ENCODE data around the gene CDKN3.
"Not testable (repeated sequence)": the region's sequence is repeated elsewhere in the genome, so short reads cannot be mapped to it uniquely, and the experiment has no call there.

CDKN3 gene

DNA sequence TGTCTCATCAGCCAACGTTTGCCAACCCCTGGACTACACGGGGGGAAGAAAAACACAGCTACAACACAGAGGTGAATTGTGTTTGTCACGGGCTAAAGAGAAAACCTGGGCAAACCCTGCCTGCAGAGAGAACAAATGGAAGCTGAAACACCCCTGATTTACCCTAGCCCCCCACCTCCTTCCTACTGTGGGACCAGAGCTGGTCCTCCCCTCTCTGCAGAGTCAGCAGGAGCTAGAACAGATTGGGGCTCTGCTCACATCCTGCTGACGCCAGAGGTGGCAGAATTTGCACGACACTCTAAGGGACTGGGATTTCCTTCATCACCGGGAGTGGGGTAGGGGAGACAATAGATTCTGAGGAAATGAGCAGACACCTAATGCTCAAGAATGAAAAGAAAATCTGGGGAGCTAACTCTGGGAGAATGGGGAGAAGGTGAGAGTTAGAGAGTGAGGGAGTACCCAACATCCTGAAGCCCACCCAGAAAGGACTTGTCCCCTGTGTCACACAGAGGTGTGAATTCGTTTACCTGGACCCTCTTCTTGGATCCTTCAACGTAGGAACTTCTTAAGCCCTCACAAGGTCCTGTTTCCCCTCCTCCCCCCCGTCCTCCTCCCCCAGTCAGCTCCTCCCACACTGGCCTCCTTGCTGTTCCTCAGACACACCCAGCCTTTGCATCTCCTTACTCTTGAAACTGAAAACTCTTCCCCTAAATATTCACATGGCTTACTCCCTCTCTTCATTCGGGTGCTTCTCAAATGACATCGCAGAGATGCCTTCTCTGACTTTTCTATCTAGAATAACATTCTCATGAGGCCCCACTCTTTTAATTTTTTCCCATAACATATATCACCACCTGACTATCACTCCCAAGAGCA is 26.2 kb upstream of the CDKN3 start:
- no peak for DNase-seq

DNA sequence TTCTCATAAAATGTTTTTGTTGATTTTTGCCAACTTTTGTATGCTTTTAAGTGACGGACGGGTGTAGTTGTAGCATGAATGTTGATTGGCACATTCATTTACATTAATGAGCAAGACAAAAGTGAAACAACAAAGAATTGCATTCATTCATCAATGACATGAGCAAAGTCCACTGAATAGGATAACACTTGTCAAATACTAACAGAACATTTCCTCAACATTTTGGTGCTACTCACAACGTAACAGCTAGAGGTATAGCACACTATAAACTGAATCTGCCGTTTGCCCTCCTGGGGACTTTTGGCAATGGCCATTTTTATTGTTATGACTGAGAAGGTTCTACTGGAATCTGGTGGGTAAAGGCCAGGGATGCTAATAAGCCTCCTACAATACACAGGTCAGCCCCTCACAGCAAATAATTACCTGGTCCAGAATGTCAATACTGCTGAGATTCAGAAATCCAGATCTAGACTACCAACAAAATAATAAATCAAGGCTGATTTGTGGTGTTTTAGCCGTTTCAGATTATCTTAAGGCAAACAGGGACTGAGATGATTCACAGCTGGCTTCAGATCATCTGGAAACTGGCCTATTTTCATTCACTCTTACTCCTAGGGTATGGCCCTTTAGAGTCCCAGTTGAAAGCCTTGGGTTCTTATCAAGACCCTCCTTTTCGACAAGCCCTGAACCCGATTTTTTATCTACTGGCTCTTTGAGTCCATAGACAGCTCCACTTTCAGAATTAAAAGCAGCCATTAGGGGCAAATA is 22.5 kb upstream of the CDKN3 start:
- DNase-seq: no peak

DNA sequence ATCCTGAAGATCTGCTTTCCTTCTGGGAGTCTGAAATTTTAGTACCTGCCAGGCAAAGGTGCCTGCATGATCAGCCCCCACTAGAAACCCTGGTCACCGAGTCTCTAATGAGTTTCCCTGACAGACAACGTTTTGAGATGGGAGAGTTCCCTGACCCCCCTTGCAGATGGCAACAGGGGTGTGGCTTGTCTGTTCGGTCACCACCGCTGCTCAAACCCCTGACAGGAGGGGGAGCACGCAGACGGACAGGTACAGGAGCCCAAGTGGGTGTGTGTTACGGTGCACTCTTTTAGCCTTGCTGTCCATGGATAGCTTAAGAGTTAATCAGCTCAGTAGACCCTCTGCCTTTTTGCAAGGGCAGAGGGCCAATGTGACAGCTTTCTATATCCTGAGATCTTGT is 19.3 kb upstream of the CDKN3 start:
- no peak for DNase-seq

DNA sequence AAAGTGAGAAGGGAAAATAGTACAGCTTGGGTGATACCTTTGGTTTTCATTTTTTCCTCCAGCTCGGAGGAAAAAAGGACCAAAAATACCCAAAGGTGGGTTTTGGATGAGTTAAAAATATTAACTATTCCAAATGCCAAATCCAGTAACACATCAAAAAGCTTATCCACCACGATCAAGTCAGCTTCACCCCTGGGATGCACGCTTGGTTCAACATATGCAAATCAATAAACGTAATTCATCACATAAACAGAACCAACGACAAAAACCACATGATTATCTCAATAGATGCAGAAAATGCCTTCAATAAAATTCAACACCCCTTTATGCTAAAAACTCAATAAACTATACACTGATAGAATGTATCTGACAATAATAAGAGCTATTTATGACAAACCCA is 17.9 kb upstream of the CDKN3 start:
- not testable (repeated sequence) for DNase-seq

DNA sequence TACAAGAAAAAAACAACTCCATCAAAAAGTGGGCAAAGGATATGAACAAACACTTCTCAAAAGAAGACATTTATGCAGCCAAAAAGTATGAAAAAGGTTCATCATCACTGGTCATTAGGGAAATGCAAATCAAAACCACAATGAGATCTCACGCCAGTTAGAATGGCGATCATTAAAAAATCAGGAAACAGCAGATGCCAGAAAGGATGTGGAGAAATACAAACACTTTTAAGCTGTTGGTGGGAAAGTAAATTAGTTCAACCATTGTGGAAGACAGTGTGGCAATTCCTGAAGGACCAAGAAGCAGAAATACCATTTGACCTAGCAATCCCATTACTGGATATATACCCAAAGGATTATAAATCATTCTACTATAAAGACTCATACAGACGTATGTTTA is 16.2 kb upstream of the CDKN3 start:
- not testable (repeated sequence) for DNase-seq

DNA sequence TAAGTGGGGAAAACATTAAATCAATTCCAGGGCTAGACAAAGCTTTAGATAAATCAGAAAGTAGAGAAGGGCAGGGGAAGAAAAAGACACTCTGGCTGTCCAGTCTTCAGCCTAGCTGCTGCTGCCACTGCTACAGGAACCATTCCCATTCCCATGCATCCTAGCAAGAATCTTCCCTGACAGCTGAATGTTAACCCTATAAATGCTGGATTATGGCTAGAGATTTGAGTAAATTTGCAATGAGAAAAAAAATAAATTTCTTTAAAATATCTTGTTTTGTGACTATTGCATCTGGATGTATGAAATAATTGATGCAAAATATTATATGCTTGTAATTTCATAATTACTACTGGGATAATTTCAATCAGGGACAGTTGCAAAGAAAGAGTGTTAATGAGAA is 15.0 kb upstream of the CDKN3 start:
- DNase-seq: no peak

DNA sequence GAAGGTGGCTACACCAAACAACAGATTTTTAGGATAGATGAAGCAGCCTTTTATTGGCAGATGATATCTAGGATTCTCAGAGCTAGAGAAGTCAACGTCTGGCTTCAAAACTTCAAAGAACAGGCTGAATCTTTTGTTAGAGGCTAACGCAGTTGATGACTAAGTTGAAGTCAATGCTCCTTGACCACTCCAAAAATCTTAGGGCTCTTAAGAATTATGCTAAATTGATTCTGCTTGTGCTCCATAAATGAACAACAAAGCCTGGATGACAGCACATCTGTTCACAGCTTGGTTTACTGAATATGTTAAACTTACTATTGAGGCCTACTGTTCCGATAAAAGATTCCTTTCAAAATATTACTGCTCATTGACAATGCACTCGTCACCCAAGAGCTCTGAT is 13.0 kb upstream of the CDKN3 start:
- DNase-seq: no peak

DNA sequence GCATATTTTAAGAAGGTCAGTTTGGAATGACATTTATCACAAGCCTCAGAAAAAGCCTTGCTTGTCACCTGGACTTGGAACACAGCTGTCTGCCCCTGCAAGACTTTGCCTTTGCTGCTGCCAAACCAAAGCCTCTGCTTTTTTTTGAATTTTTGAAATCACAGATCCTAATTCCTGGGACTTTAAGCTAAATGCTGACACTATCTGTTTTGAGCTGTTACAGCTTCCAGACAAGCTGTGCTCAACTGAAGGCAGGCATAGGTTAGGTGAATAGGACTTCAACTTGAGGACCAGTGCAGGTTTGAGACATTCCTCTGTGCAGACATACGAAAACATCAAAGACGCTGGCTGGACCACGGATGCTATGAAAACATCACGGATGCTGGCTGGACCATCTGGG is 11.3 kb upstream of the CDKN3 start:
- DNase-seq: no peak

DNA sequence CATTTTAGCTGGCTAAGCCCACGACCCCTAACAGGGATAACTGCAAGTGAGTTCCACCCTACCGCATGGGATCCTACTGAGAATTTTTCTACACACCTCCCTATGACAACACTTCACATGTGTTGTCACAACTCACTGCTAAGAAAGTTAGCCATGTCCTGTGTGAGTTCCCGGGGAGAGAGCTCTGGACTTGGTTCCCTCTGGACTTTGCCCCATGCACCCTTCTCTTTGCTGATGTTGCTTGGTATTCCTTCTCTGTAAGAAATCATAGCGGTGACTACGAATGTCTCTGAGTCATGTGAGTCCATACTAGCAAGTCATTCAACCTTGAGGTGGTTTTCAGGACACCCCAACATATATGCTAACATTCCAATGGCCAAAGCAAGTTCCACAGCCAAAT is 9.5 kb upstream of the CDKN3 start:
- no peak for DNase-seq

DNA sequence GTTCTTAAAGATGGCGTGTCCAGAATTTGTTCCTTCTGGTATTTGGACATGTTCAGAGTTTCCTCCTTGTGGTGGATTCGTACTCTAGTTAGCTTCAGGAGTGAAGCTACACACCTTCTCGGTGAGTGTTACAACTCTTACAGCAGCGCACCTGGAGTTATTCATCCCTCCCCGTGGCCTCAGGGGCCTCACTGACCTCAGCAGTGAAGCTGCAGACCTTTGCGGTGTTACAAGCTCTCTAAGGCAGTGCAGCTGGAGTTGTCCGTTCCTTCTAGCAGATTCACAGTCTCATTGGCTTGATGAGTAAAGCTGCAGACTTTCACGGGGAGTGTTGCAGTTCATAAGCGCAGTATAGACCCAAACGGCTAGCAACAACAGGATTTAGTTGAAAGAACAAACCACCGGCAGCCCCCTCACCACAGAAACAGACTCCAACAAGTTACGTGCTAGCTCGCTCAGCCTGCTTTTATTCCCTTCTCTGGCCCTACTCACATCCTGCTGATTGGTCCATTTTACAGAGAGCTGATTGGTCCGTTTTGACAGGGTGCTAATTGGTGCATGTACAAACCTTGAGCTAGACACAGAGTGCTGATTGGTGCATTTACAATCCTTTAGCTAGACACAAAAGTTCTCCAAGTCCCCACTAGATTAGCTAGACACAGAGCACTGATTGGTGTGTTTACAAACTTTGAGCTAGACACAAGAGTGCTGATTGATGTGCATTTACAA is 4.5 kb upstream of the CDKN3 start:
- no peak for DNase-seq

DNA sequence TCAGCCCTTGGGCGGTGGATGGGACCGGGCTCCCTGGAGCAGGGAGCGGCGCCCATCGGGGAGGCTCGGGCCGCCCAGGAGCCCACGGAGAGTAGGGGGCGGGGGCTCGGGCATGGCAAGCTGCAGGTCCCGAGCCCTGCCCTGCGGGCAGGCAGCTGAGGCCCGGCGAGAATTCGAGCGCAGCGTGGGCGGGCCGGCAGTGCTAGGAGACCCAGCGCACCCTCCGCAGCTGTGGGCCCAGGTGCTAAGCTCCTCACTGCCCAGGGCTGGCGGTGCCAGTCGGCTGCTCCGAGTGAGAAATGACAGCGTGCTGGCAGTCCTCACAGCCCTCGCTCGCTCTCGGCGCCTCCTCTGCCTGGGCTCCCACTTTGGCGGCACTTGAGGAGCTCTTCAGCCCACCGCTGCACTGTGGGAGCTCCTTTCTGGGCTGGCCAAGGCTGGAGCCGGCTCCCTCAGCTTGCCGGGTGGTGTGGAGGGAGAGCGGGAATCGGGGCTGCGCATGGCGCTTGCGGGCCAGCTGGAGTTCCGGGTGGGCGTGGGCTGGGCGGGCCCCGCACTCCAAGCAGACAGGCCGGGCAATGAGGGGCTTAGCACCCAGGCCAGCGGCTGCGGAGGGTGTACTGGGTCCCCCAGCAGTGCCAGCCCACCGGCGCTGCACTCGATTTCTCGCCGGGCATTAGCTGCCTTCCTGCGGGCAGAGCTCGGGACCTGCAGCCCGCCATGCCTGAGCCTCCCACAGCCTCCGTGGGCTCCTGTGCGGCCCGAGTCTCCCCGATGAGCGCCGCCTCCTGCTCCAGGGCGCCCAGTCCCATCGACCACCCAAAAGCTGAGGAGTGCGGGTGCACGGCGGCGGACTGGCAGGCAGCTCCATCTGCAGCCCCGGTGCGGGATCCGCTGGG is 3.6 kb upstream of the CDKN3 start:
- not testable (repeated sequence) for DNase-seq

DNA sequence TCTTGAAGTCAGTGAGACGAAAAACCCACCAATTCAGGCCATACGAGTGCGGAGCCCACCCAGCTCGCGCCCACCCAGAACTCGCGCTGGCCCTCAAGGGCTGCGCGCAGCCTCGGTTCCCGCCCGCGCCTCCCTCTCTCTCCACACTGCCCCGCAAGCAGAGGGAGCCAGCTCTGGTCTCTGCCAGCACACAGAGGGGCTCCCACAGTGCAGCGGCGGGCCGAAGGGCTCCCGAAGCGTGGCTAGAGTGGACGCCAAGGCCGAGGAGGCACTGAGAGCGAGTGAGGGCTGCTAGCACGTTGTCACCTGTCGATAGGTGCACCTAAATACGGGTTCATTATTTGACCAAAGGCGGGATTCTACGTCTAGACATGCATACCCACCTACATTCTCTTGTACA is 2.2 kb upstream of the CDKN3 start:
- DNase-seq: no peak

DNA sequence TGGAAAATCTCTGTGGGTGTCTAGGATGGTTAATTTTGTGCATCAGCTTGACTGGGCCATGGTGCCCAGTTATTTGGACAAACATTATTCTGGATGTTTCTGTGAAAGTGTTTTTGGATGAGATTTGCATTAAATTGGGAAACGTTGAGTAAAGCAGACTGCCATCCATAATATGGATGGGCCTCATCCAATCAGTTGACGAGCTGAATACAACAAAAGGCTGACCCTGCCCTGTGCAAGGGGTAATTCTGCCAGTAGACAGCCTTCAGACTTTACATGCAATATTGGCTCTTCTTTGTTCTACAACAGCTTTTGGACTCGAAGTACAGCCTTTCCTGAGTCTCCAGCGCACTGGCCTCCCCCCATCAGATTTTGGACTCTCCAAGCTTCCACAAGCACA is 1.5 kb upstream of the CDKN3 start:
- DNase-seq: no peak

DNA sequence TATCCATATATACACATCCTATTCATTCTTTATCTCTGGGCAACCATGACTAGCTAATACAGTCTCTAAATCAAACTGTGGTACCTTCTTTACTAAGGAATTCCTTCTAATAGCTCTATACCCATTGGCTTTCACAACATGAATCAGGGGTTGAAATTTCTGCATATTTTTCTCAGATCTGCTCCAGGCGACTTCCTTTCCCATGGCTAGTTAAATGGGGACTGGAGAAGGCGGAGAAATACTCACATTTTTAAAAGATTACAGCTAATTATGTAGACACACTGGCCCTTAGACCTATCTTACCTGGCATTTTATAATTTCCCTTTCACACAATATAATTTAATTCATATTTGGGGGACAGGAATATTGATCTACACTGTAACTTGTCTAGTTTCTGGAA is 1.1 kb upstream of the CDKN3 start:
- no peak for DNase-seq

DNA sequence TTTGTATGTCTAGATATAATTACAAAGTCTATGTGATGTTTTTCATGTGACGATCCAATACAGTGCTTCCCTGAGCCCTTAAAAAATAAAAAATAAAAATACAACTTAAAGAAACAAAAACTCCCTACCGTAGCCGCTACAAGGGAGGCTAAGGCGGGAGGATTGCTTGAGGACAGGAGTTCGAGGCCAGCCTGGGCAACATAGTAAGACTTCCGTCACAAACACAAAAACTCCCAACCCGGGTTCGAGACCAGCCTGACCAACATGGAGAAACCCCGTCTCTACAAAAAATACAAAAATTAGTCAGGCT is 669 bp upstream of the CDKN3 start:
- no peak for DNase-seq

DNA sequence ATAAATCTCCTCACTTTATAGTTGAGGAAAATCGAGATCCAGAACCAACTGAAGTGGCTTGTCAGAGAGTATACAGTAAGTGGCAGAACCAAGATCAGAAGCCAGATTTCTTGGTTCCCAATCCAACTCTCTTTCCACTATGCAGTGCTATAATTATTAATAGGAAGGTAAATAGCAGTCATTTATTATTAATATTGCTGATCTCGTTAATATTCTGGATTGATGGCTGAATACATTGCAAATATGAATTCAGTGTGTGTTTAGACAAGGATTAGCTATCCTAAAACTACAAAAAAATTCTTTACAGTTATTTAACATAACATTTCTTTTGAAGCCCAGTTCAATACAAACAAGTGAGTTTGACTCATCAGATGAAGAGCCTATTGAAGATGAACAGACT is 2.8 kb downstream of the CDKN3 start:
- no peak for DNase-seq

DNA sequence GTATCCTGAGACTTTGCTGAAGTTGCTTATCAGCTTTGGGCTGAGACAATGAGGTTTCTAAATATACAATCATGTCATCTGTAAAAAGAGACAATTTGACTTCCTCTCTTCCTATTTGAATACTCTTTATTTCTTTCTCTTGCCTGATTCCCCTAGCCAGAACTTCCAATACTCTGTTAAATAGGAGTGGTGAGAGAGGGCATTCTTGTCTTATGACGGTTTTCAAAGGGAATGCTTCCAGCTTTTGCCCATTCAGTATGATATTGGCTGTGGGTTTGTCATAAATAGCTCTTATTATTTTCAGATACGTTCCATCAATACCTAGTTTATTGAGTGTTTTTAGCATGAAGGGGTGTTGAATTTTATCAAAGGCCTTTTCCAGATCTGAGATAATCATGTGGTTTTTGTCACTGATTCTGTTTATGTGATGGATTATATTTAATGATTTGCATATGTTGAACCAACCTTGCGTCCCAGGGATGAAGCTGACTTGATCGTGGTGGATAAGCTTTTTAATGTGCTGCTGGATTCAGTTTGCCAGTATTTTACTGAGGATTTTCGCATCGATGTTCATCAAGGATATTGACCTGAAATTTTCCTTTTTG is 6.7 kb downstream of the CDKN3 start:
- DNase-seq: not testable (repeated sequence)

DNA sequence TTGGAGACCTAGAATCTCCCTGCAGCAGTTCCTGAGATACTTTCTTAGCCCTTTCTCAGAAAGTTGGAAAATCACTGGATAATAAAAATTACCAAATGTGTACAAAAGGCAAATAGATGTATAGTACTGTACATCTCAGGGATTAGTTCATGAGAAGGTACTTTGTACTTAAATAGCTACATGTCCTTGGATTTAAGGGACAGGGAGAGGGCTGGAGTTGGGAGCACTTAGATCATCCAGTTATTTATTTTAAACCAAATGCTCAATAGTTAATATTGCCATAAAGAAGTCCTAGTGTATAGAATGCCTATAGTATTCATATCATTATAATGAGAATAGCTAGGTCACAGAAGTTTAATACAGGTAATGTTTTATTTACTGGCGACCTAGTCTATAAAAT is 13.4 kb downstream of the CDKN3 start:
- DNase-seq: no peak

DNA sequence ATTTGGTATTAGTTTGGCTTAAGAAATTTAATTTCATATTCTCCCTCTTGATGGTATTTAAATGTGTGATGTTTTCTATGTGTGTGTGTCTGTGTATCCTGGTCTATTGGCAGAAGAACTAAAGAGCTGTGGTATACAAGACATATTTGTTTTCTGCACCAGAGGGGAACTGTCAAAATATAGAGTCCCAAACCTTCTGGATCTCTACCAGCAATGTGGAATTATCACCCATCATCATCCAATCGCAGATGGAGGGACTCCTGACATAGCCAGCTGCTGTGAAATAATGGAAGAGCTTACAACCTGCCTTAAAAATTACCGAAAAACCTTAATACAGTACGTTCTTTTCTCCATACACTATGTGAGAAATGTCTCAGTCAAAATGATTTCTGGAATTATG is 14.6 kb downstream of the CDKN3 start:
- DNase-seq: no peak

DNA sequence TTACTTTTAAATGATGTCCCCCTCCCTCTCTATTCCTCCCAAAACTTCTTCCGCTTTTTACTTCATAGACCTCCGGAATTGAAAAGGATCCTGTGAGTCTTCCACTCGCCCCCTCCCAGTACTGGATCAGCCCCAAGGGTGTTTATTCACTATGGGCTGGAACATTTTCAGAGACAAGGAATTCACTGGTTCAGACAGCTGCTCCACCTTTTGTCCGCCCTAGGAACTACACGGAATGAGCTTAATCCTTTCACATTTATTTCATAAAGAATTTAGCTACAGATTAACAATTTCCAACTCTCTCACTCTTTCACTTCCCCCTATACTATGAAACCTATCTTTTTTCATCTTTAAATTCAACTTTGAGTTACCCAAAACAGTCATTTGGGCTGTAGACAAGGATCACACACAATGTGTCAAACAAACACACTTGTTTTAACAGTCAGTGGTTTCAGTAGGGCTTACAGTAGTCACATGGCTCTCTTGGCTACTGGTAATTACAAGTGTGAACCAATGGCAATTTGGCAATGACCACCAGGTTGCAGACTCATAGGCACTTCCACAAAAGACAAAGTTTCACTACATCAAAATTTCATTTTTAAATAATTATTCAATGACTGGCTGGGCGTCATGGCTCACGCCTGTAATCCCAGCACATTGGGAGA is 23.8 kb downstream of the CDKN3 start:
- peak; percentile 8 for DNase-seq

DNA sequence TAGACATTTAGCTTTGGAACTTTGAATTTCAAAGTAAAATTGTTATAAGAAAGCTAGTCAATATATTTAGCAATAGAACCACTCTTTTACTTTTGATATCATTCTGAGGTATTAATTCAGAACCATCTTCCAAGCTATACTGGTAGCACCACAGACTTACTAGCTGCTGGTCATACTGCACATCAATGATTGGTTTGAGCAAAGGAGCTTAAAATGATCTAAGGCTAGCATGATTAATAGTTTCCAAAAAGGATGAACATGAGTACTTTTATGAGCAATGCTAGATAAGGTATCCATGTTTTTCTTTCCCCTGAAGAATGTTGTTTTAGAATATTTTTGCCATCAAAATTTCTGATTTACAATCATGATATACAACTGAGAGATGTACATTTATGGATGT is 27.2 kb downstream of the CDKN3 start:
- no peak for DNase-seq

DNA sequence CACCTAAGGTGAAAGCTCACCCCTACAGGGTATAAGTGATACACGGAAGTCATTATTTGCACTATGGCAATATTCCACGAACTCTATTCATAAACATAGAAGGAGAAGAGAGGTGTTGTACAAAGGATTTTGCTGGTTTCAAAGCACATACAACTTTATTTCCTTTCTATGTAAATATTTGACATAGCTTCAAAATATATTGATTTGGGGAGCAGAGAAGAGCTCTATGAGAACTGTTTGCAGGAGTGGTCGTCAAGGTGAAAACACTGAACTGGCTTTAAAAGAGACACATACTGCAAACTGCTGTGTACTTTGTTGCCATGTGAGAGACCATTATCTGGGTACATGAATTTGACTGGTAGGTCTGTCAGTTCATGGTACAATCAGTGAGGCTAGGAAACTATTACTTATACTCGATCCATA is 27.7 kb downstream of the CDKN3 start:
- no peak for DNase-seq
